GM23338 (cell line): ENCODE results near the gene IL12RB1. TPM values are rescaled to one million over a fixed set of nuclear protein-coding genes. Genes with fewer than 3 reads are reported as not detected.

Experiments used
- ATAC-seq: fragments of 200-7000 bp; cut with Tn5 transposase; 3 replicates; pipeline ENCODE4 v1.9.1; 2020
- DNase-seq: peaks from one replicate; pipeline ENCODE4 v3.0.0-alpha.2; 2015; ENCODE audit warnings: low spot score
- H2AFZ ChIP-seq: fragments of 200-600 bp; sonication (generic); 2 replicates; pipeline ENCODE4 v1.8.0; 2016; ENCODE audit warnings: antibody characterized with exemption, mild to moderate bottlenecking, moderate library complexity
- H3F3A ChIP-seq: fragments of 200-600 bp; sonication (generic); replicated peaks from 2 replicates; pipeline ENCODE4 v1.8.0; 2017; ENCODE audit warnings: antibody characterized with exemption, mixed run types, low read depth
- H3K27ac ChIP-seq: fragments of 200-600 bp; sonication (generic); 2 replicates; pipeline ENCODE4 v1.6.1; 2016; ENCODE audit warnings: low read depth
- H3K27me3 ChIP-seq: fragments of 200-600 bp; sonication (generic); 2 replicates; pipeline ENCODE4 v1.8.0; 2016; ENCODE audit warnings: mild to moderate bottlenecking, mixed run types, moderate library complexity; ENCODE audit not compliant: insufficient read depth
- H3K36me3 ChIP-seq: fragments of 200-600 bp; sonication (generic); 2 replicates; pipeline ENCODE4 v1.8.0; 2016; ENCODE audit warnings: mild to moderate bottlenecking; ENCODE audit not compliant: insufficient read depth
- H3K4me1 ChIP-seq: fragments of 200-600 bp; sonication (generic); 2 replicates; pipeline ENCODE4 v1.8.0; 2016; ENCODE audit warnings: mild to moderate bottlenecking, moderate library complexity; ENCODE audit not compliant: insufficient read depth
- H3K4me2 ChIP-seq: fragments of 200-600 bp; sonication (generic); 2 replicates; pipeline ENCODE4 v1.7.1; 2017; ENCODE audit warnings: mixed run types
- H3K4me3 ChIP-seq: fragments of 200-600 bp; sonication (generic); 2 replicates; pipeline ENCODE4 v1.6.1; 2016; ENCODE audit warnings: mixed run types
- H3K79me2 ChIP-seq: fragments of 200-600 bp; sonication (generic); replicated peaks from 2 replicates; pipeline ENCODE4 v1.8.0; 2017; ENCODE audit warnings: mild to moderate bottlenecking; ENCODE audit not compliant: insufficient read depth
- H3K9me2 ChIP-seq: fragments of 200-600 bp; sonication (generic); 2 replicates; pipeline ENCODE4 v1.8.0; 2017; ENCODE audit not compliant: insufficient read depth
- H4K20me1 ChIP-seq: fragments of 200-600 bp; sonication (generic); replicated peaks from 2 replicates; pipeline ENCODE4 v1.8.0; 2017; ENCODE audit warnings: mild to moderate bottlenecking; ENCODE audit not compliant: insufficient read depth
- H3K27ac Mint-ChIP-seq: 2 replicates; pipeline ENCODE4 v1.8.0; 2020; ENCODE audit warnings: inconsistent platforms, mild to moderate bottlenecking, moderate library complexity, mixed read lengths
- H3K27me3 Mint-ChIP-seq: 3 replicates; pipeline ENCODE4 v1.8.0; 2022; ENCODE audit warnings: low read depth, mild to moderate bottlenecking, moderate library complexity, mixed read lengths, inconsistent platforms; ENCODE audit not compliant: insufficient read depth, poor library complexity
- H3K36me3 Mint-ChIP-seq: 3 replicates; pipeline ENCODE4 v1.8.0; 2021; ENCODE audit warnings: low read depth, mild to moderate bottlenecking, inconsistent platforms, moderate library complexity, mixed read lengths
- H3K4me1 Mint-ChIP-seq: 3 replicates; pipeline ENCODE4 v1.8.0; 2020; ENCODE audit warnings: mild to moderate bottlenecking, inconsistent platforms, mixed read lengths
- H3K4me3 Mint-ChIP-seq: 3 replicates; pipeline ENCODE4 v1.8.0; 2021; ENCODE audit warnings: moderate library complexity, mild to moderate bottlenecking, inconsistent platforms, mixed read lengths
- H3K9me3 Mint-ChIP-seq: 3 replicates; pipeline ENCODE4 v1.8.0; 2020; ENCODE audit warnings: moderate library complexity, mild to moderate bottlenecking, inconsistent platforms, mixed read lengths
- CREB1 ChIP-seq: fragments of 250-450 bp; sonication (Bioruptor Pico); IDR thresholded peaks from 2 replicates; pipeline ENCODE4 v1.5.0; 2020; ENCODE audit warnings: low read depth, mild to moderate bottlenecking, moderate library complexity
- CTCF ChIP-seq, 2 experiments: fragments of 200-600 bp in 1 of 2; sonication (generic) in 1 of 2; conservative IDR thresholded peaks; 2 replicates each; pipeline versions ENCODE4 v1.5.1 to v1.6.1; 2016 to 2017; ENCODE audit warnings: antibody characterized with exemption in 2 of 2, low read depth in 2 of 2, mild to moderate bottlenecking in 2 of 2, moderate library complexity in 1 of 2
- EZH2 ChIP-seq: fragments of 200-600 bp; sonication (generic); IDR thresholded peaks from one replicate; pipeline ENCODE4 v1.8.0; 2017; ENCODE audit warnings: antibody characterized with exemption, mild to moderate bottlenecking, low read depth; ENCODE audit not compliant: unreplicated experiment
- EZH2phosphoT487 ChIP-seq: fragments of 200-600 bp; sonication (generic); IDR thresholded peaks from one replicate; pipeline ENCODE4 v1.8.1; 2018; ENCODE audit warnings: antibody characterized with exemption; ENCODE audit not compliant: unreplicated experiment
- JUNB ChIP-seq: IDR thresholded peaks from one replicate; pipeline ENCODE4 v1.6.1; 2016; ENCODE audit warnings: antibody characterized with exemption; ENCODE audit not compliant: unreplicated experiment
- NANOG ChIP-seq: IDR thresholded peaks from 2 replicates; pipeline ENCODE4 v1.6.1; 2016; ENCODE audit warnings: antibody characterized with exemption, borderline replicate concordance
- POLR2AphosphoS5 ChIP-seq: IDR thresholded peaks from 2 replicates; pipeline ENCODE4 v1.6.1; 2016; ENCODE audit warnings: antibody characterized with exemption, low read depth
- REST ChIP-seq: IDR thresholded peaks from one replicate; pipeline ENCODE4 v1.6.1; 2018; ENCODE audit warnings: antibody characterized with exemption; ENCODE audit not compliant: unreplicated experiment
- STAT1 ChIP-seq: IDR thresholded peaks from one replicate; pipeline ENCODE4 v1.6.1; 2016; ENCODE audit warnings: antibody characterized with exemption; ENCODE audit not compliant: unreplicated experiment
- ZNF114 ChIP-seq: fragments of 250-450 bp; sonication (Bioruptor Pico); IDR thresholded peaks from 2 replicates; pipeline ENCODE4 v1.5.0; 2020; ENCODE audit warnings: mild to moderate bottlenecking, moderate library complexity
- ZNF331 ChIP-seq: fragments of 250-450 bp; sonication (Bioruptor Pico); IDR thresholded peaks from 2 replicates; pipeline ENCODE4 v1.5.0; 2020; ENCODE audit warnings: low read depth, mild to moderate bottlenecking, moderate library complexity
- polyA plus RNA-seq: library from polyadenylated mRNA; unstranded; fragments of >200 nt; fragmentation: Nextera tagmentation; extraction: Ambion mirVana; gene quantifications from 2 replicates; pipeline ENCODE4 v1.2.1, GENCODE V29; 2016
- total RNA-seq: library from RNA; depleted of rRNA; stranded (reverse); fragments of >200 nt; shearing (Covaris generic); gene quantifications from 2 replicates; pipeline ENCODE4 v1.2.3, GENCODE V29; 2014

Gene IL12RB1
- total and polyA plus RNA-seq, 2 experiments from 2014 or later = not detected

GRCh38 chr19:18097993-18098890 lies 11.5 kb upstream of the IL12RB1 start:
- Histone ChIP-seq H3K79me2 (no peaks in the 10 kb centered on the region), H3K9me2 (no peaks in the 10 kb centered on the region), H3K27ac (no peak overlapping the region), H2AFZ (peak overlapping the region; percentile 74), H4K20me1 (no peaks in the 10 kb centered on the region), H3K4me3 (peak overlapping the region; percentile 62), H3F3A (peaks cover 8% of the 10 kb centered on the region; the same call in 1 of the 2 replicates), H3K27me3 (peaks cover 16% of the 10 kb centered on the region; the same call in 1 of the 2 replicates), H3K4me1 (peaks cover 11% of the 10 kb centered on the region; the same call in 1 of the 2 replicates), H3K4me2 (peak overlapping the region; percentile 83), H3K36me3 (no peaks in the 10 kb centered on the region)
- Mint-ChIP-seq H3K27me3 (peaks cover 22% of the 10 kb centered on the region), H3K36me3 (no peaks in the 10 kb centered on the region), H3K27ac (no peak overlapping the region), H3K4me1 (peaks cover 13% of the 10 kb centered on the region), H3K9me3 (no peaks in the 10 kb centered on the region; the same call in 2 of the 3 replicates), H3K4me3 (peak overlapping the region; percentile 68)
- TF ChIP-seq EZH2phosphoT487 = no peak
- TF ChIP-seq REST = no peak
- no peak for TF ChIP-seq EZH2
- no peak for TF ChIP-seq NANOG
- TF ChIP-seq ZNF114 (CRISPR knock-in tag) = no peak
- no peak for DNase-seq
- no peak for ATAC-seq

- Histone ChIP-seq H3K27me3 (peaks cover 16% of the 10 kb centered on the region; the same call in 1 of the 2 replicates), H3K36me3 (no peaks in the 10 kb centered on the region), H3K9me2 (no peaks in the 10 kb centered on the region), H3F3A (peaks cover 8% of the 10 kb centered on the region; the same call in 1 of the 2 replicates), H2AFZ (peak within 1 kb of the TSS; percentile 74), H3K4me3 (peak within 1 kb of the TSS; percentile 62), H3K27ac (no peak within 1 kb of the TSS), H4K20me1 (no peaks in the 10 kb centered on the region), H3K79me2 (no peaks in the 10 kb centered on the region), H3K4me2 (peak within 1 kb of the TSS; percentile 83), H3K4me1 (peaks cover 11% of the 10 kb centered on the region; the same call in 1 of the 2 replicates)
- H3K36me3 Mint-ChIP-seq = no peaks in the 10 kb centered on the region
- peaks cover 21% of the 10 kb centered on the region for H3K27me3 Mint-ChIP-seq
- ATAC-seq (peak; percentile 83), DNase-seq (peak; percentile 92)
- no peak for TF ChIP-seq JUNB
- TF ChIP-seq ZNF331 (CRISPR knock-in tag) = no peak
- peak; percentile 33; the same call in 1 of the 2 replicates for TF ChIP-seq POLR2AphosphoS5
- TF ChIP-seq CTCF (conservative IDR thresholded peaks at IDR 0.05; ENCODE audit: low read depth in 2 of 2) = 0 out of 4 replicates have a peak, but pooled peaks of 1 of the 2 experiments have one; percentile 9
- TF ChIP-seq STAT1 = no peak
- no peak for TF ChIP-seq CREB1 (CRISPR knock-in tag)
- no peak within 1 kb of the TSS for H3K27ac Mint-ChIP-seq
- peak within 1 kb of the TSS; percentile 68 for H3K4me3 Mint-ChIP-seq
- H3K9me3 Mint-ChIP-seq = no peaks in the 10 kb centered on the region; the same call in 2 of the 3 replicates
- H3K4me1 Mint-ChIP-seq = peaks cover 13% of the 10 kb centered on the region
These were observed 10.7 kb upstream of the IL12RB1 start, which contains the start of gene MAST3 for GRCh38 chr19:18097217-18097992. Gene MAST3, plus strand, starts transcription at chr19:18097778. Its CDS starts 15 bp downstream, at chr19:18097793.
